Endodermal cell (in vitro differentiated cells): ENCODE measurements around the gene IL1F10. TPM values are rescaled to one million over a fixed set of nuclear protein-coding genes. Genes with fewer than 3 reads are reported as not detected.

ENCODE experiments used
- DNase-seq: peaks from one replicate; pipeline ENCODE4 v3.0.0-alpha.2; 2017
- H3K27ac ChIP-seq: 2 replicates; pipeline ENCODE4 v1.5.1; 2013; ENCODE audit warnings: mild to moderate bottlenecking, low read depth, low read length, moderate library complexity
- H3K27me3 ChIP-seq: 2 replicates; pipeline ENCODE4 v1.6.1; 2013; ENCODE audit warnings: mild to moderate bottlenecking, low read length, moderate library complexity; ENCODE audit not compliant: insufficient read depth, control insufficient read depth, poor library complexity, severe bottlenecking
- H3K36me3 ChIP-seq: 2 replicates; pipeline ENCODE4 v1.7.0; 2013; ENCODE audit warnings: mild to moderate bottlenecking, low read length, moderate library complexity; ENCODE audit not compliant: control insufficient read depth, insufficient read depth
- H3K4me1 ChIP-seq: one replicate; pipeline ENCODE4 v1.7.0; 2013; ENCODE audit warnings: low read length; ENCODE audit not compliant: control insufficient read depth, insufficient read depth
- H3K4me3 ChIP-seq: 2 replicates; pipeline ENCODE4 v1.5.1; 2013; ENCODE audit warnings: mild to moderate bottlenecking, low read length, moderate library complexity
- H3K9ac ChIP-seq: 2 replicates; pipeline ENCODE4 v1.6.1; 2013; ENCODE audit warnings: mild to moderate bottlenecking, low read length, moderate library complexity; ENCODE audit not compliant: poor library complexity, severe bottlenecking; ENCODE audit errors: extremely low read depth
- H3K9me3 ChIP-seq: 2 replicates; pipeline ENCODE4 v1.6.1; 2013; ENCODE audit warnings: mild to moderate bottlenecking, low read length, moderate library complexity; ENCODE audit not compliant: control insufficient read depth
- H3K27ac Mint-ChIP-seq: 2 replicates; pipeline ENCODE4 v1.8.0; 2020; ENCODE audit warnings: mixed read lengths
- H3K27me3 Mint-ChIP-seq: 2 replicates; pipeline ENCODE4 v1.8.0; 2021; ENCODE audit warnings: mild to moderate bottlenecking, mixed read lengths; ENCODE audit not compliant: insufficient read depth
- H3K36me3 Mint-ChIP-seq: 2 replicates; pipeline ENCODE4 v1.8.0; 2020; ENCODE audit warnings: low read depth, mixed read lengths
- H3K4me1 Mint-ChIP-seq: 2 replicates; pipeline ENCODE4 v1.8.0; 2020; ENCODE audit warnings: mixed read lengths
- H3K4me3 Mint-ChIP-seq: 2 replicates; pipeline ENCODE4 v1.8.0; 2020; ENCODE audit warnings: mild to moderate bottlenecking, moderate library complexity, mixed read lengths
- H3K9me3 Mint-ChIP-seq: 2 replicates; pipeline ENCODE4 v1.8.0; 2020; ENCODE audit warnings: mild to moderate bottlenecking, mixed read lengths
- CTCF ChIP-seq: fragments of 200-600 bp; sonication (generic); conservative IDR thresholded peaks from 2 replicates; pipeline ENCODE4 v1.5.0; 2021; ENCODE audit warnings: antibody characterized with exemption, mild to moderate bottlenecking
- WGBS, 2 experiments: methylation state at CpG; one replicate each; pipeline versions ENCODE4 v1.1.5 to v1.1.7; 2013; ENCODE audit warnings: missing lambda C conversion rate in 2 of 2, mixed read lengths in 1 of 2; ENCODE audit not compliant: insufficient coverage in 1 of 2, insufficient read length in 1 of 2; 5-methylcytosine and 5-hydroxymethylcytosine counted together
- total RNA-seq, 2 donors: library from RNA; stranded (reverse); fragmentation: NEBNext Ultra II Directional in 1 of 2; extraction: Animal tissue kit (Norgen Biotek cat#: 25700) in 1 of 2; gene quantifications; 2 replicates in 1 of 2; 3 replicates in 1 of 2; pipeline ENCODE4 v1.2.1, GENCODE V29; 2021

Gene IL1F10
- total RNA-seq, 2 donors from 2014 or later, result not detected

GRCh38 chr2:113105047-113105785 is 37.4 kb downstream of the IL1F10 start:
- no peak overlapping the region for H3K4me3 Mint-ChIP-seq
- H3K9ac ChIP-seq, result no peak overlapping the region
- 69 to 86% methylated on average over 4 to 6 of the region's 6 CpGs for WGBS, 2 experiments

DNA sequence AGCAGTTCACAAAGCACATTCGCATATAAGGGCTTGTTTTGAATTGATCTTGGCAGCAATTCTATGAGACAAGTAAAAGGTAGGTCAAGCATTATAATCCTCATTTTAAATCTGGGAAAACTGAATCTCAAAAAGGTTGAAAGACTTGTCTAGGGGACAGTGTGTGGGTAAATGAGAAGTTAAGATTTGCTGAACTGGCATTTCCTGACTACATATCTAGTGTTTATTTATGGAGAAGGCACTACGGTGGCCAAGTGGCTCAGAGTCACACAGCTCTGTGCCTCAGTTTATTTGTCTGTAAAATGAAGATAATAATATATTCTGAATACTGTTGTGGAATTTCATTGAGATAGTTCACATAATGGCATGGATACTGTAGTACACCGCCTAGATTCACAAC is 43.4 kb downstream of the IL1F10 start:
- no peak for DNase-seq
- H3K27ac Mint-ChIP-seq, result no peak overlapping the region
- no peak for TF ChIP-seq CTCF
- H3K27me3 Mint-ChIP-seq, result peaks cover 47% of the 10 kb centered on the region
- no peak overlapping the region for H3K4me3 Mint-ChIP-seq
- peaks cover 11% of the 10 kb centered on the region for H3K4me1 Mint-ChIP-seq
- Histone ChIP-seq H3K9ac (no peak overlapping the region), H3K36me3 (no peaks in the 10 kb centered on the region), H3K4me3 (no peak overlapping the region), H3K9me3 (peaks cover 11% of the 10 kb centered on the region), H3K27me3 (peaks cover 95% of the 10 kb centered on the region), H3K27ac (no peak overlapping the region), H3K4me1 (no peaks in the 10 kb centered on the region)
- WGBS, 2 experiments, result 93 to 100% methylated on average over 3 of the region's 3 CpGs
- no peaks in the 10 kb centered on the region for H3K9me3 Mint-ChIP-seq
- H3K36me3 Mint-ChIP-seq, result no peaks in the 10 kb centered on the region

More at GRCh38 chr2:113105047-113105785, 37.4 kb downstream of the IL1F10 start:
- TF ChIP-seq CTCF, result no peak
- no peaks in the 10 kb centered on the region for H3K36me3 ChIP-seq
- no peak overlapping the region for H3K27ac ChIP-seq
- no peaks in the 10 kb centered on the region for H3K36me3 Mint-ChIP-seq
- H3K9me3 ChIP-seq, result peaks cover 28% of the 10 kb centered on the region
- no peaks in the 10 kb centered on the region for H3K4me1 ChIP-seq
- peaks cover 20% of the 10 kb centered on the region for H3K9me3 Mint-ChIP-seq
- peaks cover 63% of the 10 kb centered on the region for H3K27me3 Mint-ChIP-seq
- H3K4me3 ChIP-seq, result no peak overlapping the region
- H3K27ac Mint-ChIP-seq, result no peak overlapping the region
- H3K4me1 Mint-ChIP-seq, result peaks cover 18% of the 10 kb centered on the region
- DNase-seq, result no peak
- peaks cover 73% of the 10 kb centered on the region for H3K27me3 ChIP-seq

DNA sequence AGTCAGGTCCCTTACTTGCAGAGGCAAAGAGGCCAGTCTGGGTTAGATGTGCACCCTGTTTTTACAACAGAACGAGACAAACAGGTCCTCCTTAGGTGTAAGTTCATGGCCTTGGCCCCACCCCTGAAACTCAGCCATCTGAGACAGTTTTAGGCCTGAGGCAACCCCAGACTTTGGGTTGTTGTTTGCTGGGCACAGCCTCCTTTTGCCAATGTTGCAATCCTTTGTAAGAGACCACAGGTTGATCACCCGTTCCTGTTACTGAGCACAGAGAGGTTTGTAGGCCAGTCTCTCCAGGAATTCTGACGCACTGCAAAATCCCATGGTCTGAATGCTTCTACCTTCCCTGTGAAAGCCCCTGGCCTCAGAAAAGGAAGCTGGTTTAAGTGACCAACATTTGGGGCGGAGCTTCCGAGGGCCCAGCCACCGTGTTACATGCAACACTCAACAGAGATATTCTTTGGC is 44.1 kb downstream of the IL1F10 start:
- Histone ChIP-seq H3K27me3 (peaks cover 93% of the 10 kb centered on the region), H3K4me3 (no peak overlapping the region), H3K36me3 (no peaks in the 10 kb centered on the region), H3K9ac (no peak overlapping the region), H3K27ac (no peak overlapping the region), H3K9me3 (peaks cover 8% of the 10 kb centered on the region), H3K4me1 (no peaks in the 10 kb centered on the region)
- no peaks in the 10 kb centered on the region for H3K9me3 Mint-ChIP-seq
- H3K36me3 Mint-ChIP-seq, result no peaks in the 10 kb centered on the region
- H3K4me1 Mint-ChIP-seq, result peaks cover 11% of the 10 kb centered on the region
- DNase-seq, result no peak
- no peak for TF ChIP-seq CTCF
- no peak overlapping the region for H3K27ac Mint-ChIP-seq
- peaks cover 41% of the 10 kb centered on the region for H3K27me3 Mint-ChIP-seq
- no peak overlapping the region for H3K4me3 Mint-ChIP-seq
- WGBS, 2 experiments, result 88 to 95% methylated on average over 3 to 6 of the region's 6 CpGs
